Neural progenitor cell (in vitro differentiated cells): ENCODE measurements around the gene GLYATL2.

Experiments
- EZH2 ChIP-seq: fragments of 200-600 bp; sonication (generic); IDR thresholded peaks from 2 replicates; pipeline ENCODE4 v1.6.1; 2017; ENCODE audit warnings: antibody characterized with exemption, mild to moderate bottlenecking, moderate library complexity
- EZH2phosphoT487 ChIP-seq: fragments of 200-600 bp; sonication (generic); IDR thresholded peaks from 2 replicates; pipeline ENCODE4 v1.6.1; 2017; ENCODE audit warnings: antibody characterized with exemption
- TF ChIP-seq, protein P1 (sequence below): fragments of 200-600 bp; sonication (generic); IDR thresholded peaks from 2 replicates; pipeline ENCODE4 v1.5.1; 2017; ENCODE audit warnings: antibody characterized with exemption, mild to moderate bottlenecking

DNA sequence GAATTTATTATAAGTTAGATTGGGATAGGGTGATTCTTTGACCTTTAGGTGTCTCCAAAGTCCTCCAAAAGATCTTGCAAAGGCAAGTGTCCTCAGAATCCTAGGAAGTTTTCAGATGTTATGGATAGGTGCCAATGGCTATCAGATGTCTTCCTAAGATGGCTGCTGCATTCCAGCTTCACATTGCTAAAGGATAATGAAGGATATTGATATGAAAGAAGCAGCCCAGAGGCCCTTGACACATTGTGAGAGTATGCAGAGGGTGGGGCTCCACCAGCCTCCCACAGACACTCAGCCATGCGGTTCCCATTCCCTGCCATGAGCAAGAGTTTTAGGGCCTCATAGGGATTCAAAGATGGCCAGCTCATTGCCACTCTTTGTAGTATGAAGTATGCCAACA lies 22.3 kb upstream of the GLYATL2 start:
- TF ChIP-seq EZH2phosphoT487 (no peak), EZH2 (no peak)
- TF ChIP-seq, protein P1, sequence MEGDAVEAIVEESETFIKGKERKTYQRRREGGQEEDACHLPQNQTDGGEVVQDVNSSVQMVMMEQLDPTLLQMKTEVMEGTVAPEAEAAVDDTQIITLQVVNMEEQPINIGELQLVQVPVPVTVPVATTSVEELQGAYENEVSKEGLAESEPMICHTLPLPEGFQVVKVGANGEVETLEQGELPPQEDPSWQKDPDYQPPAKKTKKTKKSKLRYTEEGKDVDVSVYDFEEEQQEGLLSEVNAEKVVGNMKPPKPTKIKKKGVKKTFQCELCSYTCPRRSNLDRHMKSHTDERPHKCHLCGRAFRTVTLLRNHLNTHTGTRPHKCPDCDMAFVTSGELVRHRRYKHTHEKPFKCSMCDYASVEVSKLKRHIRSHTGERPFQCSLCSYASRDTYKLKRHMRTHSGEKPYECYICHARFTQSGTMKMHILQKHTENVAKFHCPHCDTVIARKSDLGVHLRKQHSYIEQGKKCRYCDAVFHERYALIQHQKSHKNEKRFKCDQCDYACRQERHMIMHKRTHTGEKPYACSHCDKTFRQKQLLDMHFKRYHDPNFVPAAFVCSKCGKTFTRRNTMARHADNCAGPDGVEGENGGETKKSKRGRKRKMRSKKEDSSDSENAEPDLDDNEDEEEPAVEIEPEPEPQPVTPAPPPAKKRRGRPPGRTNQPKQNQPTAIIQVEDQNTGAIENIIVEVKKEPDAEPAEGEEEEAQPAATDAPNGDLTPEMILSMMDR: no peak
